CD14-positive monocyte (primary cell): ENCODE measurements around the gene NUP210. TPM values are rescaled to one million over a fixed set of nuclear protein-coding genes. Genes with fewer than 3 reads are reported as not detected.

ENCODE experiments used
- DNase-seq, 3 donors: peaks; one replicate each; pipeline ENCODE4 v3.0.0-alpha.2; 2011 to 2022
- H2AFZ ChIP-seq: 2 replicates; pipeline ENCODE4 v1.6.0; 2012; ENCODE audit warnings: mild to moderate bottlenecking, low read depth, low read length, inconsistent platforms; ENCODE audit not compliant: insufficient read depth, poor library complexity, severe bottlenecking
- H3K27ac ChIP-seq, 2 donors: 1 replicate in 1 of 2; 2 replicates in 1 of 2; pipeline ENCODE4 v1.5.1; 2012 to 2013; ENCODE audit warnings: low read length in 2 of 2, control low read depth in 1 of 2, inconsistent platforms in 1 of 2, low read depth in 1 of 2, mild to moderate bottlenecking in 1 of 2
- H3K27me3 ChIP-seq, 2 donors: one replicate each; pipeline versions ENCODE4 v1.6.0 to v1.6.1; 2011 to 2013; ENCODE audit warnings: low read length in 2 of 2; ENCODE audit not compliant: control insufficient read depth in 2 of 2, insufficient read depth in 2 of 2
- H3K36me3 ChIP-seq, 2 donors: replicated peaks in 1 of 2; 1 replicate in 1 of 2; 2 replicates in 1 of 2; pipeline versions ENCODE4 v1.5.1 to v1.6.1; 2012 to 2013; ENCODE audit warnings: low read length in 2 of 2, control low read depth in 1 of 2, inconsistent platforms in 1 of 2, mild to moderate bottlenecking in 1 of 2; ENCODE audit not compliant: insufficient read depth in 2 of 2, control insufficient read depth in 1 of 2
- H3K4me1 ChIP-seq, 2 donors: 1 replicate in 1 of 2; 2 replicates in 1 of 2; pipeline versions ENCODE4 v1.5.1 to v1.6.1; 2012 to 2013; ENCODE audit warnings: low read length in 2 of 2, control low read depth in 1 of 2, inconsistent platforms in 1 of 2, mild to moderate bottlenecking in 1 of 2, moderate library complexity in 1 of 2; ENCODE audit not compliant: insufficient read depth in 2 of 2, control insufficient read depth in 1 of 2
- H3K4me2 ChIP-seq: replicated peaks from 2 replicates; pipeline ENCODE3; 2012; ENCODE audit warnings: low read length, moderate library complexity, mild to moderate bottlenecking; ENCODE audit not compliant: poor library complexity, severe bottlenecking; ENCODE audit errors: extremely low read depth
- H3K4me3 ChIP-seq, 3 experiments: fragments of 200-600 bp in 1 of 3; sonication (generic) in 1 of 3; replicated peaks in 1 of 3; 1 replicate in 2 of 3; 2 replicates in 1 of 3; pipeline ENCODE4 v1.5.1; 2011 to 2013; ENCODE audit warnings: low read length in 3 of 3, mild to moderate bottlenecking in 3 of 3, control low read depth in 2 of 3, low read depth in 2 of 3, inconsistent platforms in 1 of 3, moderate library complexity in 1 of 3
- H3K79me2 ChIP-seq: 2 replicates; pipeline ENCODE4 v1.6.0; 2012; ENCODE audit warnings: mild to moderate bottlenecking, control low read depth, inconsistent platforms, low read length, moderate library complexity; ENCODE audit not compliant: insufficient read depth
- H3K9ac ChIP-seq: 2 replicates; pipeline ENCODE4 v1.6.0; 2017; ENCODE audit warnings: low read length, mild to moderate bottlenecking; ENCODE audit not compliant: insufficient read depth, poor library complexity, severe bottlenecking
- H3K9me3 ChIP-seq, 2 donors: replicated peaks in 1 of 2; 1 replicate in 1 of 2; 2 replicates in 1 of 2; pipeline versions ENCODE4 v1.5.1 to v1.6.1; 2012 to 2013; ENCODE audit warnings: low read length in 2 of 2, control low read depth in 1 of 2; ENCODE audit not compliant: control insufficient read depth in 1 of 2, insufficient read depth in 1 of 2
- H4K20me1 ChIP-seq: 2 replicates; pipeline ENCODE4 v1.6.0; 2012; ENCODE audit warnings: mild to moderate bottlenecking, low read length, control low read depth, moderate library complexity; ENCODE audit not compliant: insufficient read depth
- H3K27ac Mint-ChIP-seq, 7 donors: one replicate each; pipeline ENCODE4 v1.8.0; 2020; ENCODE audit warnings: mild to moderate bottlenecking in 7 of 7, mixed read lengths in 7 of 7, moderate library complexity in 6 of 7, inconsistent platforms in 2 of 7
- H3K27me3 Mint-ChIP-seq, 3 donors: one replicate each; pipeline ENCODE4 v1.8.0; 2021 to 2022; ENCODE audit warnings: low read depth in 3 of 3, mild to moderate bottlenecking in 3 of 3, mixed read lengths in 3 of 3, moderate library complexity in 3 of 3, inconsistent platforms in 1 of 3
- H3K36me3 Mint-ChIP-seq, 2 donors: one replicate each; pipeline ENCODE4 v1.8.0; 2020; ENCODE audit warnings: mixed read lengths in 2 of 2, inconsistent platforms in 1 of 2, mild to moderate bottlenecking in 1 of 2
- H3K4me1 Mint-ChIP-seq: one replicate; pipeline ENCODE4 v1.8.0; 2020; ENCODE audit warnings: mild to moderate bottlenecking, mixed read lengths
- H3K4me3 Mint-ChIP-seq, 2 donors: one replicate each; pipeline ENCODE4 v1.8.0; 2020; ENCODE audit warnings: mild to moderate bottlenecking in 2 of 2, mixed read lengths in 2 of 2, moderate library complexity in 1 of 2
- H3K9me3 Mint-ChIP-seq, 7 donors: one replicate each; pipeline ENCODE4 v1.8.0; 2020 to 2022; ENCODE audit warnings: mixed read lengths in 7 of 7, mild to moderate bottlenecking in 6 of 7, moderate library complexity in 6 of 7, inconsistent platforms in 2 of 7
- WGBS: methylation state at CpG from one replicate; pipeline ENCODE4 v1.1.5; 2013; ENCODE audit warnings: missing lambda C conversion rate; ENCODE audit not compliant: insufficient coverage; 5-methylcytosine and 5-hydroxymethylcytosine counted together
- intact Hi-C, 2 donors: fragments of 100-400 bp; cut with micrococcal nuclease; formaldehyde crosslinking; loops; one replicate each; pipeline versions ENCODE4 v1.15.0 to v1.15.1; 2023
- polyA plus RNA-seq, 3 donors: library from polyadenylated mRNA; depleted of rRNA in 1 of 3; unstranded in 2 of 3; stranded (reverse) in 1 of 3; fragments of 300-500 nt in 2 of 3; fragments of >200 nt in 1 of 3; fragmentation: Illumina TruSeq in 2 of 3; gene quantifications; 1 replicate in 2 of 3; 2 replicates in 1 of 3; pipeline ENCODE4 v1.2.3, GENCODE V29; 2012 to 2021
- TF ChIP-seq, protein P1 (sequence below): fragments of 200-600 bp; IDR thresholded peaks from one replicate; pipeline ENCODE4 v1.8.0; 2022; ENCODE audit warnings: antibody characterized with exemption, mild to moderate bottlenecking

The NUP210 gene
- polyA plus RNA-seq, 3 donors: 7.9 to 43.5 (median 13.0) TPM

DNA sequence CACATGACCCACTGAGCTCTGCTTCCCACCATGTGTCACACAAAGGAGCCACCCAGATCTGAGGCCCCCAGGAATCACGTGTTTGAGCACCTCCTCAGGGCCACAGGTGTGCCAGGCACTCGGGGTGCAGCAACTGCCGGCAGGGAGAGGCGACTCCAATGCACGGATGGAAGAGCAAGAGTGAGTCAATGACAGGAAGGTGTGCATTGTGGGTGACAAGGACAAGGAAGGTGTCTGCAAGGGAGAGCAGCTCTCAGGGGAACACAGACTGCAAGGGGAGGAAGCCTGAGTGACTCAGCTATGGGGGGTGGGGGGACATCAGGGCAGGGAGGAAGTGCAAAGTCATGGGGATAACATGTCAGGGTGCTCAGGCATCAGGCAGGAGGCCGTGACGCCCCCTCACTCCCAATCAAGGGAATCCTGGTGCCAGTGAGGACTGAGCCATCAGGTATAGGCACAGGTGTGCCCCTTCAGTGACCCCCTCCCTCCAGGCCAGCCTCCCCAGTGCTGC lies 67.4 kb downstream of the NUP210 start:
- Histone ChIP-seq H3K79me2 (peaks cover 7% of the 10 kb centered on the region), H3K27me3 (no peaks in the 10 kb centered on the region), H3K4me1 (peaks cover 31% of the 10 kb centered on the region in 2 donors), H3K9me3 (no peaks in the 10 kb centered on the region), H3K4me3 (no peak overlapping the region), H3K9ac (peak overlapping the region; percentile 27), H3K4me2 (no peak overlapping the region), H3K27ac (peak overlapping the region; percentile 45 to 76), H2AFZ (no peak overlapping the region), H3K36me3 (peaks cover 79 to 98% of the 10 kb centered on the region in 2 donors), H4K20me1 (peaks cover 22% of the 10 kb centered on the region)
- peaks cover 35% of the 10 kb centered on the region for H3K4me1 Mint-ChIP-seq
- H3K36me3 Mint-ChIP-seq: peaks cover 85 to 99% of the 10 kb centered on the region in 2 donors
- no peaks in the 10 kb centered on the region for H3K27me3 Mint-ChIP-seq
- intact Hi-C loops: no loop called here
- H3K9me3 Mint-ChIP-seq: peaks cover 0 to 3% (median 0%) of the 10 kb centered on the region in 7 donors
- peak overlapping the region; percentile 82 to 91 (median 85) for H3K27ac Mint-ChIP-seq
- WGBS: 1% methylated on average over 7 of the region's 7 CpGs
- TF ChIP-seq, protein P1, sequence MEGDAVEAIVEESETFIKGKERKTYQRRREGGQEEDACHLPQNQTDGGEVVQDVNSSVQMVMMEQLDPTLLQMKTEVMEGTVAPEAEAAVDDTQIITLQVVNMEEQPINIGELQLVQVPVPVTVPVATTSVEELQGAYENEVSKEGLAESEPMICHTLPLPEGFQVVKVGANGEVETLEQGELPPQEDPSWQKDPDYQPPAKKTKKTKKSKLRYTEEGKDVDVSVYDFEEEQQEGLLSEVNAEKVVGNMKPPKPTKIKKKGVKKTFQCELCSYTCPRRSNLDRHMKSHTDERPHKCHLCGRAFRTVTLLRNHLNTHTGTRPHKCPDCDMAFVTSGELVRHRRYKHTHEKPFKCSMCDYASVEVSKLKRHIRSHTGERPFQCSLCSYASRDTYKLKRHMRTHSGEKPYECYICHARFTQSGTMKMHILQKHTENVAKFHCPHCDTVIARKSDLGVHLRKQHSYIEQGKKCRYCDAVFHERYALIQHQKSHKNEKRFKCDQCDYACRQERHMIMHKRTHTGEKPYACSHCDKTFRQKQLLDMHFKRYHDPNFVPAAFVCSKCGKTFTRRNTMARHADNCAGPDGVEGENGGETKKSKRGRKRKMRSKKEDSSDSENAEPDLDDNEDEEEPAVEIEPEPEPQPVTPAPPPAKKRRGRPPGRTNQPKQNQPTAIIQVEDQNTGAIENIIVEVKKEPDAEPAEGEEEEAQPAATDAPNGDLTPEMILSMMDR: no peak
- peak; percentile 55 to 79 (median 57) for DNase-seq
- peak overlapping the region in 1 of 2 donors; percentile 26 for H3K4me3 Mint-ChIP-seq

DNA sequence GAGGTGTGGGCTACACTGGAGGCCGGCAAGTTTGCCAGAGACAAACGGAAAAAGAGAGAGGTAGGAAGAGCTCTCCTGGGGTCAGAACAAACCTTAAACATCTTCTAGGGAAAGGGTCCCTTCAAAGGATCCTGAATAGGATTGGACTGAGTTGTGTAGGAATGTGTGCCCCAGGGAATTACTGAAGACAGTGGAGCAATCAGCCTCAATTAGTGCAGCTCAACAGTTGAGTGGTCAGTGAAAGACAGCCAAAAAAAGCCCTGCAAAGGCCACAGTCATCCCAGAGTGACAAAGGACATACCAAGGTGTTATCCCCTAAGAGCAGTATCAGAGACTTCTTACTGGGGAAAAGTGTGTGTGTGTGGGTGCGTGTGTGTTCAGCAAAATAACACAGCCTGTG lies 70.3 kb downstream of the NUP210 start:
- no peak overlapping the region for H3K27ac ChIP-seq
- H3K27ac Mint-ChIP-seq: peak overlapping the region in 3 of 7 donors; percentile 6 to 43 (median 37)
- WGBS: 100% methylated on average over 1 of the region's 3 CpGs
- H3K36me3 Mint-ChIP-seq: peaks cover 78 to 98% of the 10 kb centered on the region in 2 donors
- TF ChIP-seq, protein P1: no peak
- H3K4me3 Mint-ChIP-seq: no peak overlapping the region
- H3K9ac ChIP-seq: no peak overlapping the region
- peaks cover 22% of the 10 kb centered on the region for H4K20me1 ChIP-seq
- intact Hi-C loops: loop anchor here (2.0 to 5.0 kb wide), 2 partner anchors 102 to 103 kb away; no protein-coding TSS in a partner anchor
- H3K9me3 ChIP-seq: no peaks in the 10 kb centered on the region
- H3K4me2 ChIP-seq: no peak overlapping the region
- H3K9me3 Mint-ChIP-seq: no peaks in the 10 kb centered on the region
- H3K4me1 Mint-ChIP-seq: peaks cover 48% of the 10 kb centered on the region
- no peaks in the 10 kb centered on the region for H3K27me3 Mint-ChIP-seq
- H3K4me1 ChIP-seq: peaks cover 39% of the 10 kb centered on the region in 2 donors
- H3K36me3 ChIP-seq: peaks cover 76 to 97% of the 10 kb centered on the region in 2 donors
- no peaks in the 10 kb centered on the region for H3K27me3 ChIP-seq
- no peak overlapping the region for H3K4me3 ChIP-seq
- H3K79me2 ChIP-seq: peaks cover 7% of the 10 kb centered on the region
- DNase-seq: no peak
- no peak overlapping the region for H2AFZ ChIP-seq
